Measurements from ENCODE around the gene ISG15.

The ISG15 gene

DNA sequence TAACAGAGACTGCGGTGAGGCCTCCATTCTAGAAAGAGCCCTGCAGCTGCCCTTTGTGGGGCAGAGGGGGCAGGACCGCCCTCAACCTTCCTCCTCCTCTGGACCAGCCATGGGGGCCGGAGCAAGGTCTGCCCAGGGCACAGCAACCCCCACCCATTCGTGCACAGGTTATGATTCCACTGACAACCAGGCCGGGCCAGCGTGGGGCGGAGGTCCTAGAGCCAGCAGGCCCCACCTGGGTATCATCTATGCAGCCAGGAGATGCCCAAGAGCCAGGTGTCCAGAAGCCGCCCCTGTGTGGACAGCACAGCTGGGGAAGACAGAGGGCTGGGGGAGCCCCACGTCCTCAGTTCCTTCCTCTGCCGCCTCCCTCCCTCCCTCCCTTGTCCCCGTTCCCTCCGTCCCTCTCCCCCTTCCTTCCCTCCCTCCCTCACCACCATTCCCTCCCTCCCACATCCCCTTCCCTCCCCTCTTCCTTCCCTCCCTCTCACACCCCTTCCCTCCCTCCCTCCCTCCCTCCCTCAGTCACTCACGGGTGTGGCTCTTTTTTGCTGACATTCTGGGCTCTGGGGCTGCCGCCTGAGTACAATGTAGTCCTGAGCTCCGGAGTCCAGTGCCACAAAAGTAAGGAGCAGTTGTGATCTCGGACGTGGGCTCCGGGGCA is 48.5 kb downstream of the ISG15 start:
- no peak for DNase-seq (ENCODE audit: low read depth)

DNA sequence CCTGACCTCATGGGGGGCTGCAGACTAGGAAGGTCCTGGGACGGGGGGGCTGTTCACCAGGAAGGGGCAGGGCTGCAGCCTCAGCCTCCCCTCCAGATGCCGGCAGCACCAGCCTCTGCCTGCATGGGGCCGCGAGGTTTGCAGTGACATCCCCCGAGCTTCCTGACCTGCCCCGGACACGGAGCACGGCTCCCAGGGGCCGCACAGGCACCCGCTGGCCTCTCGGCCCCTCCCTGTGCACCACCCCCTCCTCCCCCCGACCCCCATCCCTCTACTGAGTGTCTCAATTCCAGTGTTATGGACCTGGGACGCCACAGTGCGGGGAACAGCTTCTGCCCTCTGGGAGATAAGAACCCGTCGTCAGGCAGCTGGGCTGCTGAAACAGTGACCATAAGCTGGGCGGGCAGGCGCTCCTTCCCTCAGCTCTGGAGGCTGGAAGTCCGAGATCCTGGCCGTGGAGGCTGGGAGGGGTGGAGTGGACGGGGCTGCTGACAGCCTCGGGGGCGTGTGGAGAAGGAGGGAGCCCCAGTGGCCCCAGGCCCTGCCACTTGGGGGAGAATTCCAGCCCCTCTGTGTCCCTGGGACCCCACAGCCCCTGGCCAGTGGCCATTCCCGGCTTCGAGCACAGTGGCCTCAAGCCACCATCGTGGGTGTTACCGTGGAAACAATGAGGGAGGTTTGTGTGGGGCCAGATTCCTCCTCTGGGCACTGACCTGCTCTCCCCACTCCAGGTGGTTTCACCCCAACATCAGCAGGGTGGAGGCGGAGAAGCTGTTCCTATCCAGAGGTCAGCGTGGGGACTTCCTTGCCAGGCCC is 49.3 kb downstream of the ISG15 start:
- no peak for DNase-seq (ENCODE audit: low read depth)

- no peak for DNase-seq (ENCODE audit: low read depth)
Measured at GRCh38 chr1:1063261-1063944, 50.1 kb downstream of the ISG15 start.
